UCSD-AML1 (cell line): ENCODE results near the gene RHOD.

Experiments
- DNase-seq: peaks from one replicate; lab custom pipeline; 2025; ENCODE audit not compliant: unreplicated experiment; lab: John Stamatoyannopoulos, UW

RHOD gene, protein sequence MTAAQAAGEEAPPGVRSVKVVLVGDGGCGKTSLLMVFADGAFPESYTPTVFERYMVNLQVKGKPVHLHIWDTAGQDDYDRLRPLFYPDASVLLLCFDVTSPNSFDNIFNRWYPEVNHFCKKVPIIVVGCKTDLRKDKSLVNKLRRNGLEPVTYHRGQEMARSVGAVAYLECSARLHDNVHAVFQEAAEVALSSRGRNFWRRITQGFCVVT

DNA sequence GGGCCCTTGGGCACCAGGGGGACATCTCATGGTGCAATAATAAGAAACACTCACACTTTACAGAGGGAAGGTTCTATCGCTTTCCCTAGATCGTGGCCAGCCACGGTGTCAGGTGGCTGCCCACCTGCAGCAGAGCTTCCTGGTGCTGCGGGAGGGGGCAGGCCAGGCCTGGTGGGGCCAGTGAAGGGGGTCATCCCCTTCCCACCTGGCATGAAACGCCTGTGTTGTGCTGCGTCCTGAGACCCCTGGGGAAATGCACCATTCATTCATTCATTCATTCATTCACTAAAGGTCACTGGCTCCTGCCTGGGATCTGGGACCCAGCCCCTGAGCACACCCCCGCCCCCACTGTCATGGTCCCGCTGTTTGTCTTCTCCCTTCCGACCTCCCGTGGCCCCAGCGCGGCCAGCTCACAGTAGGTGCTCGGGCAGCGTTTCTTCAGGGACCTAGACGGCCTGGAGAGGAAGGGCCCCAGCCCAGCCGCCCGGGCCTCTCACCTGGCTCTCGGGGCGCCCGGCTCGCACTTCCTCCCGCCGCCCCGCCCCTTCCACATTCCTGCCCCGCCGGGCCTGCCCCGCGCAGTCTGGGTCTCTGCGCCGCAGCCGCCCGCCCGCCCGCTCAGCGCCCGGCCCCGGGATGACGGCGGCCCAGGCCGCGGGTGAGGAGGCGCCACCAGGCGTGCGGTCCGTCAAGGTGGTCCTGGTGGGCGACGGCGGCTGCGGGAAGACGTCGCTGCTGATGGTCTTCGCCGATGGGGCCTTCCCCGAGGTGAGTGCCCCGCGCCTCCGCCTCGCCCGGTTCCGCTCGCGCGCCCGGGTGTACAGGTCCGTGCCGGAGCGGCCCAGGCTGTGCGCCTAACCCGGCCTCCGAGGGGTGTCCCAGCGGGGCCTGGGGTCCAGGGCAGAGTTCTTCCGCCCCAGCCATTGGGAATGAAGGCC is at the start of gene RHOD:
TSS of gene RHOD (plus strand) at position 581 of the 938 bp plus-strand sequence. CDS start at position 637, 56 bp downstream.
- DNase-seq: no peak

DNA sequence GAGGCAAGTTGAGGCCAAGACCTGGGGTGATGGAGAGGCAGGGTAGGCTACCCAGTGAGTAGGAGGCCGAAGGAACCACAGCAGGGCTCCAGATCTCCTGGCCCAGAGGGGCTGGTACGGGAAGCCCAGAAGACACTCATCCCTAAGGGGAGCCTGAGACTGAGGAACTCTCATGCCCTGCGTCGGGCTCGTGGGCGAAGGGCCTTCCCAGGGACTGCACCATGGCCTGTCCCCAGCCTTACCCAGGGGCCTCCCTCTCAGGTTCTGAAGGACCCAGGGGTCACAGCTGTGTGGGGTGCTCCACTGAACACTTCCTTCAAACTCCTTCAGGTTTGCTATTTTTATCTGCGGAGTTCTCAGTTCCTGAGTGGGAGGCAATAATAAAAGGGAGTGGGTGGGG is 49.5 kb upstream of the RHOD start:
- no peak for DNase-seq

DNA sequence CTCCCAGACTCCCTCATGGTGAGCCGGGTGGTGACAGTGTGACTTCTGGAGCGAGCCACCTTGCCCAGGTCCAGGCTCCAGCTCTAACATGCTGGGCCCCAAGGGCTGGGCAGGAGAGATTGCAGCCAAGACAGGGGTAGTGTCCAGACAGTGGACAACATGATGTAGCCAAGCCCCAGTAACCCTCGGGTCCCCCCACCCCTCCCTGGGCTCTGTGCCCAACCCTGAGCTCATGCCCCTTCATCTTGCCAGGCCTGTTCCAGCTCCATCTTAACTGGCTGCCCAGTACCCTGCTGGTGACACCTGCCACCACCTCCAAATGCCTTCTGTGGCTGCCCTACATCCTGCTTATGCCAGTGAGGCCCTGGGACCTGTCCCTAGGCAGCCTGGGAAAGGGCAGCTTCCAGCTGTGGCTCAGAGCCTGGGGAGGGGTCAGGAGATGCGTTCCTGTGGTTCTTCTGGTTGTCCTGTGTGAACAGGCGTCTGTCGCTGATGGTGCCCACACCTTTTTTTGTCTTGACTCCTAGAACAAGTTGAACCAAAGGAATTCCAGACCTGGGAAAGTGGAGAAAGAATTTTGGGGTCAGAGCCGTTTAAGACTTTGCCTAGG is 46.2 kb upstream of the RHOD start:
- DNase-seq: no peak

DNA sequence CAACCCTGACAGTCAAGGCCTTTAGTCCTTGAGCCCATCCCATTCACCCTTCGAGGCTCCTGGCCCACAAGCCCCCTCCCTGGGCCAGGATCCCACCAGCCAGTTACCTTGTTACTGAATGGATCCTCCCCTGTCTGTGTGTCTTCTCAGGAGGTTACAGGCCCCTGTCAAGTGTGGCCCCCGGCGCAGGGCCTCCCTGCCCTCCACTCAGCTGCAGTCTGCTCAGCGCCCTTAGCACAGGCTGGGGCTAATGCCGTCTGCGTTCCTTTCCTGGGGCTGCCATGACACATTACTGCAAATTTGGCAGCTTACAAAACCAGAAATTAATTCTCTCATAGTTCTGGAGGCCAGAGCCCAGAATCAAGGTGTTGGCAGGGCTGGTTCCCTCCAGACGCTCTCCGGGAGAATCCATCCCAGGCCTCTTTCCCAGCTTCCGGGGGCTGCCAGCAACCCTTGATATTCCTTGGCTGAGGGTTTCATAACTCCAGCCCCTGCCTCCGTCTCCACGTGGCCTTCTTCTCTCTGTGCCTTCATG is 43.1 kb upstream of the RHOD start:
- DNase-seq: no peak

DNA sequence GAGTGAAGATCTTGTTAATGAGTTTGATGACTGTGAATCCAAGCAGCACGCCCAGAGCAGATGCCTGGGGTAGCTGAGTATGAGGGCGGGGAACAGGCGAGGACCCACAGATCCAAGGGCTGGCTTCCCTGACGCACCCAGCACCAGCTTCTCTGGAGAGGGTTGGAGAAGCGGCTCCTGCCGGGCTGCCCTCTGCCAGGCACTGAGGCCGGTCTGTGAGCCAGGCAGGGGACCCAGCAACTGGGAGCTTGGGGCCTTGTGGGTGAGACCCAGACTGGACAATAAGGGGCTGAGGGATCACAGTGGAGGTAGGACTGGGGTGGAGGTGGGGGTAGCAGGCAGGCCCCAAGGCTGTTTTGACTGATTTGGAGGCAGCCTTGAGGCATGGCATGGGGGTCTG is 42.3 kb upstream of the RHOD start:
- DNase-seq: no peak

DNA sequence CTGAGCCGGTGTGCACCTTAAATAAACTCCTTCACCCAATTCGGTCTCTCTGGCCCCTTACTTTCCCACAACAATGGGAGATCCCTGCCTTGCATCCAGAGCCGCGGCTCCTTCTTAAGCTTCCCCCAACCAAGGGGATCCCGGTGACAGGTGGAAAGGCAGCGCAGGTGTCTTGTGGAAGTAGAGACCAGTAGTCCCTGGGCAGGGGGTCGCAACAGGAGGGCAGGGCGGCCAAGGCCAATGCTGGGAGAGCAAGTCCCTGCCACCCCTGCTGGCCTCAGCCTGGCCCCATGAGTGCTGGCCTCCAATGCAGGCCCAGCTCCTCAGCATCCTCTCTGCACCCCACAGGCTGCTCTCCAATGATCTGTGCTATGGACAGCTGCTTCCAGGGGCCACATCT is 41.6 kb upstream of the RHOD start:
- DNase-seq: no peak

DNA sequence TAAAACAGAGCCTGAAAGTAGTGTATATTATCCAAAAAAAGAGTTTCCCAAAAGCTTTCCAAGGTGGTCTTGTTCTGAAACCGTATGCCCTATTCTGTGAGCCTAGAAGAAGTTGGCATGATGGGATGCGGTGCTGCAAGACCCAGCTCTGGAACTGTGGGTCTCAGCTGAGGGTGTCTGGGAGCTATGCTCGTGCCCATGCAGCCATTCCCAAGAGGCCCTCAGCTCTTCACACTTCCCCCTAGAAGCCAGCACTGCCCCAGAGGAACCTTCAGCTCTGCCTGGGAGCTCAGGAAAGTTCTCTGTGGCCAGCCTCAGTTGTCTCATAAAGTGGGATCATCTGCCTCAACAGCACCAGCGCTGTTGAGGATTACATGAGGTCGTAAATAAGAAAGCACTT is 40.1 kb upstream of the RHOD start:
- DNase-seq: no peak

DNA sequence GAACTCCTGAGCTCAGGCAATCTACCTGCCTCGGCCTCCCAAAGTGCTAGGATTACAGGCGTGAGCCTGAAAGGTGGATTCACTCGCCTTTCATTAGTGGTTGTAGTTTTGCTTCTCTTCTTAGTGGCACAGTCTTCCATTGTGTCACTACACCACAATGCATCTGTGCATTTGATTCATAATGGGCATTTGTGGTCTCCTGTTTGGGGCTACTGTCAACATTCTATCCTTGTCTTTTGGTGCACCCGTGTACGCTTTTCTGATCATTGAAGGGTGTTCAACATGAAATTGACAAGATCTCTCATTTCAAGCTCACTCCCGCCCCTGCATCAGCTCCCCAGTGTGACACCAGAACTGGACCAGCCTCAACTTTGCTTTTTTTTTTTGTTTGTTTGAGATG is 35.7 kb upstream of the RHOD start:
- DNase-seq: no peak

DNA sequence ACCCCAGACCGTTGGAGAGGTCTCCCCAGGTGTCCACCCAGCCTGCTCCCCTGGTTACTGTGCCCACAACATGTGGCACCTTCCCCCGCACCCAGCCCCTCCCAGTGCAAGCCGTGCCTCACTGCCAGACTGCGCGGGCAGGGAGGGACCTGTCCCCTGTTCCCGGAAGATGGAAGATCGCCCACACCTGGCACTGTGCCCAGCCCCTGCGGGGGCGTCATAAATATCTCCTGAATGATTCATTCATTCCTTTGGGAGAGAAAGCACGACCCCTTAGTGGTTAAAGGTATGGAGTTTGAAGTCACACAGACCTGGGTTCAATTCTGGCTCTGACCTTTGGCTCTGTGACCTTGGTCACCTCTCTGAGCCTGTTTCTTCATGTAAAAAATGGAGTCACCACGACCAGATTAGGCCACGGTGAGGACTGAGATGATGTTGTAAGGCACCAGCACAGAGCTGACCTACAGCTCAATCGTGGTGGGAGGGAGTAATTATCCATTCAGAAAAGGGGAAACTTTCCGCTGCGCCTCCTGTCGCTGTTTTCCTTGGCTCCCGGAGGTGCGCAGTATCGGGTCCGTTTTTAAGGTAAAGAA is 34.2 kb upstream of the RHOD start:
- DNase-seq: no peak

DNA sequence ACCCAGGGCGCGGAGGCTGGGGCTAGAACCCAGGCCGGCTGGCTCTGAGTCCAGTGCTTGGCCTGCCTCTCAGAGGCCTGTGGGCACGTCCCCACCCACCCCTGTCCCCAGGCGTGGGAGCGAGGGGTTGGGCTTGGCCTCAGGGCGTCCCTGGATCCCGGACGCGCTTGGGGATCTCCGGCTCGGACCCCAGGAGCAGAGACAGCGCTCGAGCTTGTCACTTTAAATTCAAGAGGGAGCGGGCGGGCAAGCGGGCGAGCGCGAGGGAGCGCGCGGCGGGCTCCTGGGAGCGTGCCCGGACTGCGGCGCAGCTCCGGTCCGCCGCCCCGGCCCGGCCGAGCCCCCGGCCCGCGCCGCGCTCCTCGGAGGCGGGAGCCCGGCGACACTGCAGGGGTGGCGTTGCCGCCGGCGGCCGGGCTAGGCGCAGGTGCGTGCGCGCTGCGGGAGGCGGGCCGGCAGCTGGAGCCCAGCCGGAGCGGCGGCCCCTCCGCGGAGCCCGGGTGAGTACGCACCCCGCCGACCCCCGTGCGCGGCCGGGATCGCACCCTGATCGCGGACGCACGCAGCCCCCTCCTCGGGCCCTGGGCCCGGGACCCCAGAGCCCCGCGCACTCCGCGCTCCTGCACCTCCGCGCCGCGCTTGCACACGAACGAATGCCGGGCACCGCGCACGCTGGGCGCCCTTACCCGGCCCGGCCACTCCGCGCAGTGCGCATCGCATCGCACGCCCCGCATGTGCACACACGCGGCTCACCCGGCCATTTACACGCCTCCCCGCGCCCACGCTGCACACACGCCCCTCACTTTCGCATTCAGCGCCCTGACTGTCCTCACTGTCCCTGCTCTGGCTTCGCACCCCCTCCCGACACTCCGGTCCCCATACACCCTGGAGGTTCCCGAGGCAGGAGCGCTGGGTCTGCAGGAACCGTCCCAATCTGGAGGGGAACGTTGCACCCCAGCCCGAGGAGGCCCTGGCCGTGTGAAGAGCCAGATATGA is 33.4 kb upstream of the RHOD start, which contains the start of gene SYT12:
TSS of gene SYT12 (plus strand) at position 174 of the 996 bp plus-strand sequence. CDS start 7,011 bp downstream, outside the sequence.
- DNase-seq: no peak

DNA sequence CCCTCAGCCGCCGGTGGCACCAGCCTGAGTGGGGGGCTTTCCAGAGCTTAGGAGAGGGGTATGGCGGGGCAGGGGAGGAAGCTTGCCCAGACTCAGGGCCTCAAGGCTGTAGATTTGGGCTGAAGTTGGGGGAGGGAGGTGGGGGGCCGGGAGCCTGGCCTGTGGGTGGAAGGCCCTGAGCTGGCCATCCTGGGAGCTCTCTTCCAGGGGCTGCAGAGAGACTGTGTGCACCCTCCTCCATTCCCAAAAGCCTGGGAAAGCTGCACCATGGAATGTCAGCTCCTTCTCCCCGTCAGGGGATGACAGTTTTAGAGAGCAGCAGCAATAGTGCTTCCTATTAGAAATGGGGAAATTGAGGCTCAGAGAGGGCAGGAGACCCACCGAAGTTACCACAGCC is 32.7 kb upstream of the RHOD start:
- DNase-seq: no peak

DNA sequence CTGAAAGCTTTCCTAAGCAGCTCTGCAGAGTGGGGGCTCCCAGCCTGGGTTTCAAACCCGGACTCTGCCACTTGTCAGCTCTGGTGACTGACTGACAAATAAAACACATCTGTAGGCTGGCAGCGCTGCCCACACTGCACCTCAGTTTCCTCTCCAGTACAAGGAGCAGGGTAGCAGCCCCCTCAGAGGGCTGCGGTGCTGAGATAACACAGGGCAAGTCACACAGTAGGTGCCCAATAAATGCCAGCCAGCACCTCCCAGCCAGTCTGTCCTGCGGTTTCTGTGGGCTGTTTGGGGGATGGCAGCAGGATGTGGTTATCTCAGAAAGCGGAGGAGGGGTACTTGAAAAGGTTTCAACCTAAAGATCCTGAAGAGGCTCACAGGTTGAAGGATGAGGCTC is 32.2 kb upstream of the RHOD start:
- peak; percentile 72 for DNase-seq

DNA sequence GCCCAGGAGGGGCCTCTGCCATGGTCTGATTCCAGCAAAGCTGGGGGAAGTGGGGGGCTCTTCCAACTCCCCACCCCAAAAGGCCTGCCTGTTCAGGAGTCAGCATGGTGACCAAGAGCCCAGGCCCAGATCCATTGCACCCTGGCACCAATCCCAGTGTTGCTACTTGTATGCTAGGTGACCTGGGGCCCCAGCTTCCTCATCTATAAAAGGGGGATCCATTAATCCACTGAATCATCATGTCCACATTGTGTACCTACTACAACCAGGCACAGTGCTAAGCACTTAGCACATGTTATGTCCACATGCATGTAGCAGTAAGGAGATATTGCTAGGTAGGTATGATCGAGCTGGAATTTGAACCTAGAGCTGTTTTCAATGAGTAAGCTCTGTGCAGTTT is 31.7 kb upstream of the RHOD start:
- no peak for DNase-seq

DNA sequence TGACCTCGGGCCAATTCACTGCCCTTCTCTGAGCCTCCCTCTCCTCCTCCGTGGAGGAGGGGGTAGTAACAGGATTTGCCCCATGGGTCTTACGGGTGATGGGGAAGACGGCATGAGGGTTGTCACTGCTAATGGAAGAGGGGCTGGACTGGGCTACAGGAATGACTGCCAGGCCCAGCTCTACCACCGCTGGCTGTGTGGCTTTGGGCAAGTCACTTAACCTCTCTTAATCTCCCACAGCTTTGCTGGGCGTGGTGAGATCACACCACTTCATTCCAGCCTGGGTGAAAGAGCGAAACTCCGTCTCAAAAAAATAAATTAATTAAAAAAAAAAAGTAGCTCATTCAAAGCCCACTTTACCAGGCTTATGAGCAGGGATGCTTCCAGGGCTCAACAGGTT is 30.9 kb upstream of the RHOD start:
- no peak for DNase-seq

DNA sequence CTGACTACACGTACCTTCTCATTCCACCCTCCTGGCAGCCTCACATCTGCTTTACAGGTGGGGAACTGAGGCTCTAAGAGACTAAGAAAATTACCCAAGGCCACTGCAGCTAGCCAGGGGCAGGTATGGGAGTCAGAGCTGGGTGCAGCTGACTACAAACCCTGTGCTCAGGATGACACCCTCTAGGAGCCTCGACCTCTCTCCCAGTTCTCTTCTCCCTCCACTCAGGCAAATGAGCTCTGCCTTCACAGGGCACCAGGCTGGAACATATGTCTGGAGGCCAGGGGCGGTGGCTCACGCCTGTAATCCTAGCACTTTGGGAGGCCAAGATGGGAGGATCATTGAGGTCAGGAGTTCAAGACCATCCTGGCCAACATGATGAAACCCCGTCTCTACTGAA is 29.7 kb upstream of the RHOD start:
- no peak for DNase-seq

DNA sequence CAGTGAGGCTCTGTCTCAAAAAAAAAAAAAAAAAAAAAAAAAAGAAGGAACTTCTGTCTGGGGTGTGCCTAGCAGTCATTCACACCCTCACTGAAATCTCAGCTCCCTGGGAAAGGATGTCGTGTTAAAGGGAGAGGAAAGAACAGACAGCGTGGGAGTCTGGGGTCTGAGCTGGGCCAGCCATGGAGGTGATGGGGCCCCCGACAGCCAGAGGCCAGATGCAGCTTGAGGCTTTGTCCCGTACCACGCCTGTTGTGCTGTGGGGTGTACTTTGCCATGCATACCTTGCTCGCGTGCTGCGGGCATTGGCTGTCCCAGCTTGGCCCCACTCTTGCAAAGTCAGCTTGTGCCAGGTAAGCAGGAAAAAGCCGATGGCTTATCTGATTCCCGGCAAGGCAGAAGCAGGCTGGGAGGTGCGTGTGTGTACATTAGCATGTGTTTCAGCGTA is 29.1 kb upstream of the RHOD start:
- no peak for DNase-seq

DNA sequence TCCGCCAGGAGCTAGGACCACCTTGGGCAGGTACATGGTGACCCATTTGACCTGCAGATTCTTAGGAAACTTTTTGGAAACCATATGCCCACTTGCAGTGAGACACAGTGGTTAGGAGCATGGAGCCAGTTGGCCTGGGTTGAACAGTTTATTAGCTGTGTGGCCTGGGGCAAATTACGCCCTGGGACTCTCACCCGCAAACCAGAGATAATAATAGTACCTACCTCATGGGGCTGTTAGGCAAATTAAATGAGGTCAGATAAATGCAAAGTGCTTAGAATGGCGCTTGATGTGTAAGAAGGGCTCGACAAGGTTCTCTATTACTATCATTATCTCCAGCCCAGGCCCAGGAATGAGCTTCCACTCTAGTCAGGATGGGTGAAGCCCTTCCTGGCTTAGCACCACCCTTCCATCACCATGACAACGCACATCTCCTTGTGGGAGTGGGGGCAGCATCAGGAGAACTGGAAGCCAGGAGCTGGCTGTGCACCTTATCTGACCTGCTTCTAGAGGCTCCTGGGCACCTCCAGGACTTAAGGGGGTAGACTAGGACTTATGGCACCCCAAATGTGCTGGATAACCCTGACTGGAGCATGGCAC is 28.6 kb upstream of the RHOD start:
- no peak for DNase-seq

DNA sequence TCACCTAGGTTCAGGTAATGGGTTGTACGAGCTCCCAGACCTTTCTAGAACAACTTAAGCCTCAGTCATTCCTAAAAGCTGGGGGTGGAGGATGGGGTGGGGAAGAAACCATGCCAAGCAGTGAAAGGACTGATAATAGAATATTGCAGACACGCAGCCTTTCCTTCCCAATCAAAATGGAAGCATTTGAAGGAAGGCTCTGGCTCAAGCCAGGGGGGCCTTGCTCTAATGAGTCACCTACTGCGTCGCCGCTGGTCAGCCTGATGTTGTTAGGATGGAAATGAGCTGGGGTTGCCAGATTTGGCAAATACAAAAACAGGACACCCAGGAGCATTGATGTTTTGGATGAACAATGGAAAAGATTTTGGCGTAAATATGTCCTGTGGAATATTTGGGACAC is 27.5 kb upstream of the RHOD start:
- DNase-seq: no peak

DNA sequence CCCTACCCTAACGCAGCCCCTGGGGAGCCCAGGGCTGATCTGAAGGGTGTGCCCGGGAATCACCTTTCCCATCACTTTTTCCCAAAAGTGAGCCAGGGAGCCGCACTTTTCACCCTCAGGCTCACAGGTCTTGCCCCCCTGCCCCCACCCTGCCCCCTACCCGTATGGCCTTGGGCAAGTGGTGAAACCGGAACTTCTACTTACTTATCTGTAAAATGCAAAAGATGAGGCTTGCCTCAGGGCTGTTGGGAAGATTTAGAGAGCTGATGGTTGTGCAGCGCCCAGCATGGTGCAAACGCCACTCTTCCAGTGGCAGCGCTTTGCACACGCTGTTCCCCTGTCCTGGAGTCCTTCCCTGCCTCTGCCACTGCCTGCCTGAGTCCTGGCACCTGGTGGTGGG is 25.7 kb upstream of the RHOD start:
- no peak for DNase-seq
